Measurements from ENCODE around the gene TALDO1.
A peak's percentile ranks its signal among the peaks of the same experiment; 100 is the strongest.
"Not testable (repeated sequence)": the region's sequence is repeated elsewhere in the genome, so short reads cannot be mapped to it uniquely, and the experiment has no call there.

TALDO1 gene

GRCh38 chr11:737366-737765 is 9.9 kb upstream of the TALDO1 start:
- no peak for DNase-seq (ENCODE audit: low read depth in 3 of 3)

GRCh38 chr11:737899-738298 is 9.4 kb upstream of the TALDO1 start:
- not testable (repeated sequence) for DNase-seq (ENCODE audit: low read depth in 3 of 3)

- DNase-seq (ENCODE audit: low read depth in 3 of 3) = no peak
These were observed 5.1 kb upstream of the TALDO1 start for GRCh38 chr11:742156-742546.

GRCh38 chr11:742571-743201 is 4.6 kb upstream of the TALDO1 start:
- no peak for DNase-seq (ENCODE audit: low read depth in 3 of 3)

GRCh38 chr11:745428-745827 is 1.8 kb upstream of the TALDO1 start:
- DNase-seq (ENCODE audit: low read depth in 3 of 3) = no peak

- DNase-seq (ENCODE audit: low read depth in 3 of 3) = no peak
These were observed 741 bp upstream of the TALDO1 start for GRCh38 chr11:746289-747157.

GRCh38 chr11:748007-748359 is 719 bp downstream of the TALDO1 start:
- DNase-seq (ENCODE audit: low read depth in 3 of 3) = no peak

GRCh38 chr11:749731-750130 is 2.5 kb downstream of the TALDO1 start:
- no peak for DNase-seq (ENCODE audit: low read depth in 3 of 3)

GRCh38 chr11:760236-760635 is 13.0 kb downstream of the TALDO1 start:
- no peak for DNase-seq (ENCODE audit: low read depth in 3 of 3)

- no peak for DNase-seq (ENCODE audit: low read depth in 3 of 3)
These were observed 14.4 kb downstream of the TALDO1 start for GRCh38 chr11:761526-762108.

GRCh38 chr11:762421-763072 is 15.3 kb downstream of the TALDO1 start:
- no peak for DNase-seq (ENCODE audit: low read depth in 3 of 3)

- DNase-seq (ENCODE audit: low read depth in 3 of 3) = no peak
These were observed 15.8 kb downstream of the TALDO1 start for GRCh38 chr11:763073-763463.

GRCh38 chr11:763549-764321 is 16.5 kb downstream of the TALDO1 start:
- no peak for DNase-seq (ENCODE audit: low read depth in 3 of 3)

GRCh38 chr11:764322-765024 is 17.2 kb downstream of the TALDO1 start:
- no peak for DNase-seq (ENCODE audit: low read depth in 3 of 3)

GRCh38 chr11:765025-765801 is 17.9 kb downstream of the TALDO1 start:
- DNase-seq (ENCODE audit: low read depth in 3 of 3) = peak in 1 of 3 donors; percentile 47

- DNase-seq (ENCODE audit: low read depth in 3 of 3) = no peak
These were observed 18.5 kb downstream of the TALDO1 start for GRCh38 chr11:765802-766091.

GRCh38 chr11:766106-766935 is 19.1 kb downstream of the TALDO1 start:
- no peak for DNase-seq (ENCODE audit: low read depth in 3 of 3)

- no peak for DNase-seq (ENCODE audit: low read depth in 3 of 3)
These were observed 19.6 kb downstream of the TALDO1 start for GRCh38 chr11:766936-767210.

GRCh38 chr11:767238-767637 is 20.0 kb downstream of the TALDO1 start:
- no peak for DNase-seq (ENCODE audit: low read depth in 3 of 3)
